H1 (cell line): ENCODE results near the gene ATG16L2. TPM values are rescaled to one million over a fixed set of nuclear protein-coding genes. Genes with fewer than 3 reads are reported as not detected.
A peak's percentile ranks its signal among the peaks of the same experiment; 100 is the strongest.

ENCODE experiments used
- CBX8 ChIP-seq: fragments of 300-800, 300-1000 bp; sonication (generic); IDR thresholded peaks from 2 replicates; pipeline ENCODE4 v1.7.1; 2016; ENCODE audit warnings: low read depth, low read length, borderline replicate concordance
- CREB1 ChIP-seq: IDR thresholded peaks from 2 replicates; pipeline ENCODE4 v1.6.1; 2012; ENCODE audit warnings: inconsistent platforms
- CTCF ChIP-seq, 3 experiments: IDR thresholded peaks; 1 replicate in 2 of 3; 2 replicates in 1 of 3; pipeline versions ENCODE4 v1.5.1 to v1.6.1; 2011; ENCODE audit warnings: low read length in 3 of 3, mild to moderate bottlenecking in 3 of 3, inconsistent platforms in 2 of 3, low read depth in 1 of 3, moderate library complexity in 1 of 3; ENCODE audit not compliant: insufficient read depth in 1 of 3; ENCODE audit errors: control extremely low read depth in 1 of 3
- POLR2A ChIP-seq, 2 experiments: IDR thresholded peaks; 1 replicate in 1 of 2; 2 replicates in 1 of 2; pipeline ENCODE4 v1.6.1; 2011; ENCODE audit warnings: low read depth in 2 of 2, low read length in 2 of 2, mild to moderate bottlenecking in 2 of 2; ENCODE audit errors: control extremely low read depth in 1 of 2
- POLR2AphosphoS5 ChIP-seq: IDR thresholded peaks from 2 replicates; pipeline ENCODE4 v1.6.1; 2011; ENCODE audit warnings: low read depth, low read length
- SAP30 ChIP-seq: fragments of 300-600 bp; sonication (generic); IDR thresholded peaks from 2 replicates; pipeline ENCODE4 v1.7.1; 2012; ENCODE audit warnings: low read length, moderate library complexity, mild to moderate bottlenecking, inconsistent platforms; ENCODE audit not compliant: insufficient read depth, insufficient replicate concordance
- SIN3A ChIP-seq, 2 experiments: IDR thresholded peaks in 1 of 2; conservative IDR thresholded peaks in 1 of 2; 2 replicates each; pipeline ENCODE4 v1.6.1; 2011 to 2012; ENCODE audit warnings: low read length in 2 of 2, improper control_type of control experiment in 1 of 2, low read depth in 1 of 2, mild to moderate bottlenecking in 1 of 2
- SIX5 ChIP-seq: IDR thresholded peaks from 2 replicates; pipeline ENCODE4 v1.6.1; 2011; ENCODE audit warnings: mild to moderate bottlenecking, low read depth, low read length
- SP4 ChIP-seq: IDR thresholded peaks from 2 replicates; pipeline ENCODE4 v1.6.1; 2012; ENCODE audit warnings: low read length, inconsistent platforms
- TBP ChIP-seq: IDR thresholded peaks from 2 replicates; pipeline ENCODE4 v1.6.1; 2011; ENCODE audit warnings: low read depth, low read length, improper control_type of control experiment
- polyA plus RNA-seq, 7 experiments: library from polyadenylated mRNA; depleted of rRNA in 3 of 7; stranded (reverse) in 5 of 7; unstranded in 2 of 7; fragments of >200 nt in 5 of 7; fragments of 200-250 nt in 2 of 7; gene quantifications; 1 replicate in 5 of 7; 2 replicates in 1 of 7; 4 replicates in 1 of 7; pipeline versions ENCODE4 v1.2.1 to v1.2.3, GENCODE V29; 2011 to 2013; ENCODE audit warnings: missing spikeins in 2 of 7, mixed read lengths in 2 of 7
- total RNA-seq: library from RNA; stranded (reverse); fragmentation: NEBNext Ultra II Directional; extraction: Animal tissue kit (Norgen Biotek cat#: 25700); gene quantifications from 2 replicates; pipeline ENCODE4 v1.2.1, GENCODE V29; 2021

The ATG16L2 gene
- total and polyA plus RNA-seq, 2 of the 8 experiments (the other 6 are each of a cell fraction or from before 2014, with no cell fraction given): 11.0 to 18.5 TPM

GRCh38 chr11:72814286-72815109 lies at the start of gene ATG16L2 (continued):
- TF ChIP-seq CTCF (IDR thresholded peaks at IDR 0.05; ENCODE audit: control extremely low read depth in 1 of 3, insufficient read depth in 1 of 3, low read depth in 1 of 3, low read length in 3 of 3): peak in 1 of 3 experiments; percentile 17; a peak in 2 of 4 replicates
- TF ChIP-seq SAP30: peak; percentile 46
- no peak for TF ChIP-seq SIX5
- peak; percentile 86 for TF ChIP-seq POLR2AphosphoS5
- peak; percentile 43; the same call in 1 of the 2 replicates for TF ChIP-seq TBP
- TF ChIP-seq SIN3A (conservative IDR thresholded peaks at IDR 0.05 in 1 of 2, IDR thresholded peaks at IDR 0.05 in 1 of 2; ENCODE audit: low read depth in 1 of 2, low read length in 2 of 2): 0 out of 4 replicates have a peak, but pooled peaks of 1 of the 2 experiments have one; percentile 65
- 0 out of 2 replicates have a peak, but pooled peaks have one; percentile 23 for TF ChIP-seq SP4
- TF ChIP-seq CREB1: peak; percentile 44; the same call in 1 of the 2 replicates
- no peak for TF ChIP-seq CBX8
- peak in 1 of 2 experiments; percentile 91; a peak in 2 of 3 replicates for TF ChIP-seq POLR2A (IDR thresholded peaks at IDR 0.05; ENCODE audit: control extremely low read depth in 1 of 2, low read depth in 2 of 2, low read length in 2 of 2)
